ENCODE data around the gene PTEN. TPM values are rescaled to one million over a fixed set of nuclear protein-coding genes. Genes with fewer than 3 reads are reported as not detected.
"Not testable (repeated sequence)": the region's sequence is repeated elsewhere in the genome, so short reads cannot be mapped to it uniquely, and the experiment has no call there.

The PTEN gene
- total RNA-seq, result 48.5 and 53.5 TPM in 2 replicates

DNA sequence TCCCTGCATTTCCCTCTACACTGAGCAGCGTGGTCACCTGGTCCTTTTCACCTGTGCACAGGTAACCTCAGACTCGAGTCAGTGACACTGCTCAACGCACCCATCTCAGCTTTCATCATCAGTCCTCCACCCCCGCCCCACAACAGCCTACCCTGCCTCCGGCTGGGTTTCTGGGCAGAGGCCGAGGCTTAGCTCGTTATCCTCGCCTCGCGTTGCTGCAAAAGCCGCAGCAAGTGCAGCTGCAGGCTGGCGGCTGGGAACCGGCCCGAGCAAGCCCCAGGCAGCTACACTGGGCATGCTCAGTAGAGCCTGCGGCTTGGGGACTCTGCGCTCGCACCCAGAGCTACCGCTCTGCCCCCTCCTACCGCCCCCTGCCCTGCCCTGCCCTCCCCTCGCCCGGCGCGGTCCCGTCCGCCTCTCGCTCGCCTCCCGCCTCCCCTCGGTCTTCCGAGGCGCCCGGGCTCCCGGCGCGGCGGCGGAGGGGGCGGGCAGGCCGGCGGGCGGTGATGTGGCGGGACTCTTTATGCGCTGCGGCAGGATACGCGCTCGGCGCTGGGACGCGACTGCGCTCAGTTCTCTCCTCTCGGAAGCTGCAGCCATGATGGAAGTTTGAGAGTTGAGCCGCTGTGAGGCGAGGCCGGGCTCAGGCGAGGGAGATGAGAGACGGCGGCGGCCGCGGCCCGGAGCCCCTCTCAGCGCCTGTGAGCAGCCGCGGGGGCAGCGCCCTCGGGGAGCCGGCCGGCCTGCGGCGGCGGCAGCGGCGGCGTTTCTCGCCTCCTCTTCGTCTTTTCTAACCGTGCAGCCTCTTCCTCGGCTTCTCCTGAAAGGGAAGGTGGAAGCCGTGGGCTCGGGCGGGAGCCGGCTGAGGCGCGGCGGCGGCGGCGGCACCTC, at the start of gene PTEN, which contains the start of gene KLLN:
PTEN (plus strand) TSS at position 573 of the 891 bp plus-strand sequence. CDS start 845 bp downstream, outside the sequence.
KLLN (minus strand) TSS at position 481 of the 891 bp plus-strand sequence. CDS start 1,046 bp downstream, outside the sequence.
- Mint-ChIP-seq H3K4me3 (ENCODE audit: low read depth) (peak within 1 kb of the TSS; percentile 98), H3K36me3 (ENCODE audit: low read depth) (peaks cover 31% of the 10 kb centered on the region), H3K27me3 (ENCODE audit: low read depth) (no peaks in the 10 kb centered on the region), H3K27ac (peak within 1 kb of the TSS; percentile 96), H3K4me1 (ENCODE audit: low read depth) (peaks cover 34% of the 10 kb centered on the region), H3K9me3 (no peaks in the 10 kb centered on the region)
- intact Hi-C loops (cut with micrococcal nuclease), result loop anchor here (2.0 to 5.0 kb wide), 8 partner anchors 64 to 1341 kb away; partner anchors contain the start of genes GLUD1, SHLD2, STAMBPL1 and WAPL
- DNase-seq (ENCODE audit: low spot score), result peak; percentile 84

DNA sequence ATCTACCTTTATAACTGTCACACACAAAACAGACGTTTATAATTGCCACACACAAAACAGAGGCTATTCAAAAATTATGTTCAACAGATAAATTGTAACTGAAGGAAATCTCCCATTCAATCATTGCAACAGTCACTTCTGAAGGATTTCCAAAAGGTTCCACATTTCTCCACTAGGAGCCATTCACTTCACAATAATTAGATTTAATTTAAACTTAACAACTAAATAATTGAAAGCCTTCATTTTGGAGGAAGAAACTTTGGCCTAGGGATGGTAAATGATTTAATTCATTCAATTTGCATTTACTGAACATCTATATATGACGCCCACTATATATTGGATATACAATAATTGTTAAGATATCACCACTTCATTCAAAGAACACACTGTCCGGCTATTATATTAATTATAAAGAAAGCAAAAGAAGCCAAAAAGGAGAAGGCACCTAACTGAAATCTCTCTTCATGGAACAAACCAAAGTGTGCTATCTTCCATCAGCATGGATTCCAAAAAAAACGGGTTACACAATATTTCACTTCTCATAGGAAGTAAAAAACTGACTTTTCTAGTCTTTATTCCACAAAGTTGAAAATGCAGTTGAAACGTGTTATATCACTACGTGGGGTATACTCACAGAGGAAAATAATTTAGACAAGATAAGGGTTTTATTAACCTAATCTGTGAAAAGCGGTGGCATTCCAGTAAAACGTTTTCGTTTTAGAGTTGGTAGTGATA, 47.1 kb upstream of the PTEN start:
- Mint-ChIP-seq H3K9me3 (no peaks in the 10 kb centered on the region), H3K27me3 (ENCODE audit: low read depth) (no peaks in the 10 kb centered on the region), H3K4me1 (ENCODE audit: low read depth) (peaks cover 31% of the 10 kb centered on the region), H3K36me3 (ENCODE audit: low read depth) (peaks cover 28% of the 10 kb centered on the region), H3K4me3 (ENCODE audit: low read depth) (peak overlapping the region; percentile 84), H3K27ac (no peak overlapping the region)
- no peak for DNase-seq (ENCODE audit: low spot score)
- intact Hi-C loops (cut with micrococcal nuclease), result loop anchor here (5.0 kb wide), 1 partner anchor 456 kb away; no protein-coding TSS in a partner anchor

DNA sequence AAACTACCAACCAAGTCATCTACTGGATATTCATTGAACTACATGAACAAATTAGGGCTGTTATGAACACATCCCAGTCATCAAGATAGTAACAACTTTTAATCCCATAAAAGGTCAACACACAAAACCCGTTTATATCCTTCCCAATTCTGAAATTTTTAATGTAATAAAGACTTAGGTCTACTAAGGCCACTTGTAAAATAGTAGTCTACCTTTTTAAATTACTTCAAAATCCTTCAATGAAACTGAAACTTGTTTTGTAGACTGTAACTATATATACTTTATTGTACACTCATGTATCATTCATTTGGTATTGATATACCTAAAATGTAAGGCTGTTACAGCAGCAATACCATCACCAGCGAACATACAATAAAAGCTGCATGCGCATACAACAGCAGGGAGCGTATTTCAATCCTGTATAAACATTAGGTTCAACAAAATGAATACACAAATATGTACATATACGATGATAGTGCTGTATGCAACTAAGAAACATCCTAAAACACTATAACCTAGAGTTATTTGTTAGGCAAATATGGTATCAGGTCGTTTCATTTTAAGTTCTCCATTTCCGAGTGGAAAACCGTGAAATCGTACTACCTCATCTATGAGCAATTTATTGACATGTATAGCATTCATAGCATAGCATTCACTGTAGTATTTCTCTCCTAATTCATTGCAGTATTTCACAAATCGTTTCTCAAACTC, 46.4 kb upstream of the PTEN start:
- Mint-ChIP-seq H3K4me1 (ENCODE audit: low read depth) (peaks cover 29% of the 10 kb centered on the region), H3K4me3 (ENCODE audit: low read depth) (peak overlapping the region; percentile 84), H3K9me3 (no peaks in the 10 kb centered on the region), H3K27ac (peak overlapping the region; percentile 85), H3K27me3 (ENCODE audit: low read depth) (no peaks in the 10 kb centered on the region), H3K36me3 (ENCODE audit: low read depth) (peaks cover 21% of the 10 kb centered on the region)
- intact Hi-C loops (cut with micrococcal nuclease), result loop anchor here (5.0 kb wide), 1 partner anchor 455 kb away; no protein-coding TSS in a partner anchor
- no peak for DNase-seq (ENCODE audit: low spot score)

GRCh38 chr10:87817609-87818504, 45.6 kb upstream of the PTEN start, which contains the start of gene ATAD1:
ATAD1 (minus strand) TSS chr10:87818226; CDS start chr10:87814599, 3,627 bp downstream.
- peak within 1 kb of the TSS; percentile 84 for H3K4me3 Mint-ChIP-seq (ENCODE audit: low read depth)
- peak; percentile 88 for DNase-seq (ENCODE audit: low spot score)
- H3K36me3 Mint-ChIP-seq (ENCODE audit: low read depth), result peaks cover 14% of the 10 kb centered on the region
- H3K27me3 Mint-ChIP-seq (ENCODE audit: low read depth), result peaks cover 3% of the 10 kb centered on the region
- intact Hi-C loops (cut with micrococcal nuclease), result loop anchor here (1.0 to 5.0 kb wide), 4 partner anchors 12 to 454 kb away; no protein-coding TSS in a partner anchor
- peak within 1 kb of the TSS; percentile 85 for H3K27ac Mint-ChIP-seq
- peaks cover 29% of the 10 kb centered on the region for H3K4me1 Mint-ChIP-seq (ENCODE audit: low read depth)
- H3K9me3 Mint-ChIP-seq, result no peaks in the 10 kb centered on the region

- Mint-ChIP-seq H3K27ac (peak overlapping the region; percentile 85), H3K27me3 (ENCODE audit: low read depth) (peaks cover 6% of the 10 kb centered on the region), H3K4me1 (ENCODE audit: low read depth) (peaks cover 29% of the 10 kb centered on the region), H3K9me3 (no peaks in the 10 kb centered on the region), H3K36me3 (ENCODE audit: low read depth) (peaks cover 11% of the 10 kb centered on the region), H3K4me3 (ENCODE audit: low read depth) (peak overlapping the region; percentile 84)
- intact Hi-C loops (cut with micrococcal nuclease), result loop anchor here (1.0 to 5.0 kb wide), 4 partner anchors 12 to 454 kb away; no protein-coding TSS in a partner anchor
- DNase-seq (ENCODE audit: low spot score), result peak; percentile 50
Measured at GRCh38 chr10:87818505-87819288, 44.7 kb upstream of the PTEN start.

DNA sequence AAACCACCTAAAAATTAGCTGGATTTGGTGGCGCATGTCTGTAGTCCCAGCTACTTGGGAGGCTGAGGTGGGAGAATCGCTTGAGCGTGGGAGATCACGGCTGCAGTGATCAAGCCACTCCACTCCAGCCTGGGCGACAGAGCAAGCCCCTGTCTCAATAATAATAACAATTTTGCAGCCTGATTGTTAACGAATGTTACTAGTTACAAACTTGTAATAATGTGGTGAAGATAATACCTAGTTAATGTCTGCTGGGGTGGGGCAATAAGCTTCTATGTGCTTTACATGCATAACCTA, 44.2 kb upstream of the PTEN start:
- Mint-ChIP-seq H3K4me3 (ENCODE audit: low read depth) (peak overlapping the region; percentile 42), H3K9me3 (no peaks in the 10 kb centered on the region), H3K27ac (no peak overlapping the region), H3K36me3 (ENCODE audit: low read depth) (peaks cover 10% of the 10 kb centered on the region), H3K27me3 (ENCODE audit: low read depth) (peaks cover 10% of the 10 kb centered on the region), H3K4me1 (ENCODE audit: low read depth) (peaks cover 29% of the 10 kb centered on the region)
- no peak for DNase-seq (ENCODE audit: low spot score)
- intact Hi-C loops (cut with micrococcal nuclease), result loop anchor here (2.0 to 5.0 kb wide), 2 partner anchors 56 to 453 kb away; no protein-coding TSS in a partner anchor

DNA sequence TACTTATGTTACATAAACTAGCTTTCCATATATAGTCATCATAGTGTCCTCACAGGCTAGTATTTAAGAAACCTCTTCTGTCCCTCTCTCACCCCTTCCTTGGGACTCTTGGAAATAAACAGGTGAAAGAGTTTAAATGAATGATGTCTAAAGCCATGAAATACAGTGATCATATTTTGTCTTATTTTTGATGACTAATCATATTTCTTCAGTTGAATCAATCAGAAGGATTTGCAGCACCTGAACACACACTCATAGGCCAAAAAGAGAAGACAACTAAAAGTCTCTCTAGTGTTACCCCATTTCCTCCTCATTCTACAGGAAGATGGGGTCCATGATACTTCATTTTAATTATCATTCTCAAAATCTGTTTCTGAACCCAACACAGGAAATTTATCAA, 36.8 kb upstream of the PTEN start:
- no peak for DNase-seq (ENCODE audit: low spot score)
- peaks cover 10% of the 10 kb centered on the region for H3K27me3 Mint-ChIP-seq (ENCODE audit: low read depth)
- H3K9me3 Mint-ChIP-seq, result no peaks in the 10 kb centered on the region
- H3K27ac Mint-ChIP-seq, result no peak overlapping the region
- intact Hi-C loops (cut with micrococcal nuclease), result no loop called here
- H3K4me3 Mint-ChIP-seq (ENCODE audit: low read depth), result no peak overlapping the region
- H3K36me3 Mint-ChIP-seq (ENCODE audit: low read depth), result peaks cover 4% of the 10 kb centered on the region
- peaks cover 37% of the 10 kb centered on the region for H3K4me1 Mint-ChIP-seq (ENCODE audit: low read depth)

- peaks cover 37% of the 10 kb centered on the region for H3K4me1 Mint-ChIP-seq (ENCODE audit: low read depth)
- no peaks in the 10 kb centered on the region for H3K9me3 Mint-ChIP-seq
- peaks cover 6% of the 10 kb centered on the region for H3K27me3 Mint-ChIP-seq (ENCODE audit: low read depth)
- intact Hi-C loops (cut with micrococcal nuclease), result no loop called here
- peaks cover 4% of the 10 kb centered on the region for H3K36me3 Mint-ChIP-seq (ENCODE audit: low read depth)
- H3K27ac Mint-ChIP-seq, result no peak overlapping the region
- no peak overlapping the region for H3K4me3 Mint-ChIP-seq (ENCODE audit: low read depth)
- DNase-seq (ENCODE audit: low spot score), result no peak
Measured at GRCh38 chr10:87827681-87828080, 35.7 kb upstream of the PTEN start.

GRCh38 chr10:87829051-87829450, 34.4 kb upstream of the PTEN start:
- H3K4me3 Mint-ChIP-seq (ENCODE audit: low read depth); H3K27me3 Mint-ChIP-seq (ENCODE audit: low read depth); intact Hi-C loops (cut with micrococcal nuclease); H3K36me3 Mint-ChIP-seq (ENCODE audit: low read depth); H3K9me3 Mint-ChIP-seq; DNase-seq (ENCODE audit: low spot score); H3K27ac Mint-ChIP-seq: not testable (repeated sequence)
- H3K4me1 Mint-ChIP-seq (ENCODE audit: low read depth), result peaks cover 39% of the 10 kb centered on the region

DNA sequence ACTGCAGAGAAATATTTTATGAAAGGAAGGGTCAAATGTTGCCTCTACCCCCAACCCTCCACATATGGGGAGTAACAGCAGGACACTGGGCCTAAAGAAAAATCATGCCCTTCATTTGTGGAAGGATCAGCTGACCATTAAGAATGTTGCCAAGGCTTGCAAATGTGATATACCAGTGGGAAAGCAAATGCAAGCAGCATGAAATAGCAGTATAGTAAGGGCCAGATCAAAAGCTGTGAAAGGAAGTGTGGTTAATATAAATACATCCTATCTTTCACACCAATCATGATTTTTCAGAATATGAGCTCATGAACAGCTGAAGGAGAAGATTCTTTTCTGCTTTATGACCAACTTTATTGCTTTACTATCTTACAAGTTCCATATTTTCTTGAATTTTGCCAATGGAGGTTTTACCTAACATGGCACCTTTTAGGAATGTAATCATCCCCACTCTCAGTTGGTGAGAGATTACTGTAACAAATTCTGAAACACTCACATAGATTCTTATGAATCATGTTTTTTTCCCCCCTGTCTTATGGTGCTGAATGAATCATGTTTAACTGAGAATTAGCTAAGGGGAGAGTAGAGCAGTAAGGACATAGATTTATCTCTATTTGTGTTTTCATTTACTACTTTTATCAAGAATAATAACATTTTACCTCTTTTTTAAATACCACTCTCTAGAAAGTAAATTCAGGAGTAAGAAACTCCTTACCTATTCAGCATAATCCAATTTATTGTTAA, 33.3 kb upstream of the PTEN start:
- Mint-ChIP-seq H3K27me3 (ENCODE audit: low read depth) (no peaks in the 10 kb centered on the region), H3K9me3 (no peaks in the 10 kb centered on the region), H3K4me3 (ENCODE audit: low read depth) (no peak overlapping the region), H3K36me3 (ENCODE audit: low read depth) (peaks cover 4% of the 10 kb centered on the region), H3K4me1 (ENCODE audit: low read depth) (peaks cover 39% of the 10 kb centered on the region), H3K27ac (peak overlapping the region; percentile 17)
- no peak for DNase-seq (ENCODE audit: low spot score)
- intact Hi-C loops (cut with micrococcal nuclease), result loop anchor here (1.0 kb wide), 1 partner anchor 12 kb away; the partner anchor contains the start of gene ATAD1

Measured in activated T-helper 2 cell treated with anti-CD3 and anti-CD28 coated beads, Interferon-gamma antibody, Interleukin-2, Interleukin-4, amounts not matched to agents 10 μg/mL and 5 μg/mL and 100 μg/mL, durations not matched to agents 14 hours and 24 hours and 36 hours (primary cell).